Neural crest cell (in vitro differentiated cells): Measurements from ENCODE around the gene ZPBP. TPM values are rescaled to one million over a fixed set of nuclear protein-coding genes. Genes with fewer than 3 reads are reported as not detected.

Experiments
- DNase-seq: peaks from one replicate; pipeline ENCODE4 v3.0.0; 2021; ENCODE audit warnings: low read depth, mixed read lengths, low spot score
- H3K27ac Mint-ChIP-seq: one replicate; pipeline ENCODE4 v1.8.0; 2021; ENCODE audit warnings: mild to moderate bottlenecking, mixed read lengths; ENCODE audit not compliant: unreplicated experiment
- H3K27me3 Mint-ChIP-seq: 2 replicates; pipeline ENCODE4 v1.8.0; 2021; ENCODE audit warnings: low read depth, mild to moderate bottlenecking, mixed read lengths
- H3K36me3 Mint-ChIP-seq: 2 replicates; pipeline ENCODE4 v1.8.0; 2021; ENCODE audit warnings: low read depth, mild to moderate bottlenecking, mixed read lengths
- H3K4me1 Mint-ChIP-seq: 2 replicates; pipeline ENCODE4 v1.8.0; 2021; ENCODE audit warnings: mixed read lengths
- H3K4me3 Mint-ChIP-seq: one replicate; pipeline ENCODE4 v1.8.0; 2021; ENCODE audit warnings: mild to moderate bottlenecking, mixed read lengths
- H3K9me3 Mint-ChIP-seq: 2 replicates; pipeline ENCODE4 v1.8.0; 2021; ENCODE audit warnings: mixed read lengths
- CTCF ChIP-seq: fragments of 200-600 bp; sonication (generic); conservative IDR thresholded peaks from 2 replicates; pipeline ENCODE4 v1.5.0; 2021; ENCODE audit warnings: antibody characterized with exemption, mild to moderate bottlenecking
- total RNA-seq: library from RNA; stranded (reverse); gene quantifications from 2 replicates; pipeline ENCODE4 v1.2.1, GENCODE V29; 2021

Gene ZPBP
- total RNA-seq, 1 donor from 2014 or later, result not detected

GRCh38 chr7:49892481-49892880 is 200.6 kb downstream of the ZPBP start:
- Mint-ChIP-seq H3K36me3 (no peaks in the 10 kb centered on the region), H3K27ac (no peak overlapping the region), H3K4me3 (no peak overlapping the region), H3K9me3 (no peaks in the 10 kb centered on the region), H3K4me1 (no peaks in the 10 kb centered on the region), H3K27me3 (no peaks in the 10 kb centered on the region)
- no peak for TF ChIP-seq CTCF
- DNase-seq, result no peak

Other genes starting within 250 kb of the ZPBP start
- 5.9 and 8.5 TPM in 2 replicates for gene IKZF1, start 211.5 kb upstream of the ZPBP start, total RNA-seq